ENCODE results near the gene CAMK4. TPM values are rescaled to one million over a fixed set of nuclear protein-coding genes. Genes with fewer than 3 reads are reported as not detected.
"Not testable (repeated sequence)": the region's sequence is repeated elsewhere in the genome, so short reads cannot be mapped to it uniquely, and the experiment has no call there.

Gene CAMK4
- total RNA-seq, 4 donors from 2014 or later, result 0.75 to 5.6 (median 4.7) TPM

GRCh38 chr5:111256128-111256527 is 31.9 kb downstream of the CAMK4 start:
- Histone ChIP-seq H3K9me3 (no peaks in the 10 kb centered on the region), H3K27me3 (no peaks in the 10 kb centered on the region), H3K36me3 (no peaks in the 10 kb centered on the region), H3K4me3 (no peak overlapping the region), H3K27ac (no peak overlapping the region), H3K4me1 (no peaks in the 10 kb centered on the region)
- in situ Hi-C loops (cut with MboI; ENCODE audit: low pct_ligation_motif_present in 1 of 4, low pct_unique_long_range_greater_than_20kb in 1 of 4, low sequenced_read_pairs in 3 of 4) (no loop called here), intact Hi-C loops (cut with DNase I; ENCODE audit: low total_unique reads) (no loop called here)
- TF ChIP-seq POLR2AphosphoS5 (IDR thresholded peaks at IDR 0.05) (no peak), CTCF (IDR thresholded peaks at IDR 0.05) (no peak), EP300 (IDR thresholded peaks at IDR 0.05; ENCODE audit: low read depth) (no peak), POLR2A (IDR thresholded peaks at IDR 0.05) (no peak)
- 45 to 56% methylated on average over 1 of the region's 1 CpG for WGBS, 2 donors (ENCODE audit: low coverage in 1 of 2)
- no peak for DNase-seq

GRCh38 chr5:111257610-111258009 is 33.4 kb downstream of the CAMK4 start:
- intact Hi-C loops (cut with DNase I; ENCODE audit: low total_unique reads); H3K4me1 ChIP-seq; H3K27me3 ChIP-seq; DNase-seq; H3K4me3 ChIP-seq; in situ Hi-C loops (cut with MboI; ENCODE audit: low pct_ligation_motif_present in 1 of 4, low pct_unique_long_range_greater_than_20kb in 1 of 4, low sequenced_read_pairs in 3 of 4); H3K27ac ChIP-seq; H3K9me3 ChIP-seq; H3K36me3 ChIP-seq: not testable (repeated sequence)
- 88 to 100% methylated on average over 1 to 4 of the region's 4 CpGs for WGBS, 2 donors (ENCODE audit: low coverage in 1 of 2)

- Histone ChIP-seq H3K4me1 (no peaks in the 10 kb centered on the region), H3K27me3 (no peaks in the 10 kb centered on the region), H3K9me3 (no peaks in the 10 kb centered on the region), H3K36me3 (no peaks in the 10 kb centered on the region), H3K27ac (no peak overlapping the region), H3K4me3 (no peak overlapping the region)
- TF ChIP-seq EP300 (IDR thresholded peaks at IDR 0.05; ENCODE audit: low read depth), result no peak
- intact Hi-C loops (cut with DNase I; ENCODE audit: low total_unique reads) (no loop called here), in situ Hi-C loops (cut with MboI; ENCODE audit: low pct_ligation_motif_present in 1 of 4, low pct_unique_long_range_greater_than_20kb in 1 of 4, low sequenced_read_pairs in 3 of 4) (no loop called here)
- no peak for DNase-seq
- 77 to 93% methylated on average over 3 of the region's 3 CpGs for WGBS, 2 donors (ENCODE audit: low coverage in 1 of 2)
These were observed 35.5 kb downstream of the CAMK4 start for GRCh38 chr5:111259636-111260035.

- intact Hi-C loops (cut with DNase I; ENCODE audit: low total_unique reads), result no loop called here
- no peaks in the 10 kb centered on the region for H3K9me3 ChIP-seq
- WGBS, 2 donors (ENCODE audit: low coverage in 1 of 2), result 62 to 67% methylated on average over 1 of the region's 1 CpG
- no peak for DNase-seq
- TF ChIP-seq EP300 (IDR thresholded peaks at IDR 0.05; ENCODE audit: low read depth) (no peak), POLR2A (IDR thresholded peaks at IDR 0.05) (no peak), CTCF (IDR thresholded peaks at IDR 0.05) (no peak), POLR2AphosphoS5 (IDR thresholded peaks at IDR 0.05) (no peak)
- no peak overlapping the region for H3K4me3 ChIP-seq
- no peak overlapping the region for H3K27ac ChIP-seq
- H3K36me3 ChIP-seq, result no peaks in the 10 kb centered on the region
- in situ Hi-C loops (cut with MboI; ENCODE audit: low pct_ligation_motif_present in 1 of 4, low pct_unique_long_range_greater_than_20kb in 1 of 4, low sequenced_read_pairs in 3 of 4), result no loop called here
- no peaks in the 10 kb centered on the region for H3K27me3 ChIP-seq
- H3K4me1 ChIP-seq, result no peaks in the 10 kb centered on the region
These were observed 37.4 kb downstream of the CAMK4 start for GRCh38 chr5:111261610-111262009.

GRCh38 chr5:111262153-111262552 is 38.0 kb downstream of the CAMK4 start:
- Histone ChIP-seq H3K27ac (no peak overlapping the region), H3K4me1 (no peaks in the 10 kb centered on the region), H3K4me3 (no peak overlapping the region), H3K27me3 (no peaks in the 10 kb centered on the region), H3K36me3 (no peaks in the 10 kb centered on the region), H3K9me3 (no peaks in the 10 kb centered on the region)
- in situ Hi-C loops (cut with MboI; ENCODE audit: low pct_ligation_motif_present in 1 of 4, low pct_unique_long_range_greater_than_20kb in 1 of 4, low sequenced_read_pairs in 3 of 4), result no loop called here
- WGBS, 2 donors (ENCODE audit: low coverage in 1 of 2), result 50 to 64% methylated on average over 1 to 2 of the region's 2 CpGs
- intact Hi-C loops (cut with DNase I; ENCODE audit: low total_unique reads), result no loop called here
- no peak for TF ChIP-seq POLR2A (IDR thresholded peaks at IDR 0.05)
- TF ChIP-seq EP300 (IDR thresholded peaks at IDR 0.05; ENCODE audit: low read depth), result no peak
- DNase-seq, result no peak

- TF ChIP-seq POLR2A (IDR thresholded peaks at IDR 0.05) (no peak), CTCF (IDR thresholded peaks at IDR 0.05) (no peak), EP300 (IDR thresholded peaks at IDR 0.05; ENCODE audit: low read depth) (no peak), POLR2AphosphoS5 (IDR thresholded peaks at IDR 0.05) (no peak)
- H3K9me3 ChIP-seq, result no peaks in the 10 kb centered on the region
- WGBS, 2 donors (ENCODE audit: low coverage in 1 of 2), result 64 to 95% methylated on average over 1 of the region's 1 CpG
- H3K4me3 ChIP-seq, result no peak overlapping the region
- in situ Hi-C loops (cut with MboI; ENCODE audit: low pct_ligation_motif_present in 1 of 4, low pct_unique_long_range_greater_than_20kb in 1 of 4, low sequenced_read_pairs in 3 of 4), result no loop called here
- H3K36me3 ChIP-seq, result no peaks in the 10 kb centered on the region
- H3K4me1 ChIP-seq, result no peaks in the 10 kb centered on the region
- H3K27ac ChIP-seq, result no peak overlapping the region
- no peaks in the 10 kb centered on the region for H3K27me3 ChIP-seq
- no peak for DNase-seq
- intact Hi-C loops (cut with DNase I; ENCODE audit: low total_unique reads), result no loop called here
These were observed 38.6 kb downstream of the CAMK4 start for GRCh38 chr5:111262815-111263214.

All from transverse colon (tissue), 4 donors.